Measurements from ENCODE around the gene ANO7.

- TF ChIP-seq CTCF (IDR thresholded peaks at IDR 0.05; ENCODE audit: control extremely low read depth in 1 of 3, insufficient read depth in 1 of 3, low read depth in 1 of 3, low read length in 3 of 3) (no peak), POLR2A (IDR thresholded peaks at IDR 0.05; ENCODE audit: control extremely low read depth in 1 of 2, low read depth in 2 of 2, low read length in 2 of 2) (no peak), SP1 (IDR thresholded peaks at IDR 0.05; ENCODE audit: low read depth, low read length) (no peak), POLR2AphosphoS5 (IDR thresholded peaks at IDR 0.05; ENCODE audit: low read depth, low read length) (no peak), KDM1A (IDR thresholded peaks at IDR 0.05; ENCODE audit: borderline replicate concordance, low read length) (no peak), RNF2 (IDR thresholded peaks at IDR 0.05; ENCODE audit: borderline replicate concordance, low read depth, low read length, missing control alignments, poor library complexity, severe bottlenecking) (no peak), EZH2 (IDR thresholded peaks at IDR 0.05; ENCODE audit: low read depth, low read length, severe bottlenecking) (no peak), BRCA1 (IDR thresholded peaks at IDR 0.05; ENCODE audit: low read depth, low read length) (no peak), KDM5A (IDR thresholded peaks at IDR 0.05; ENCODE audit: low read length) (0 out of 2 replicates have a peak, but pooled peaks have one; percentile 62), HDAC2 (IDR thresholded peaks at IDR 0.05; ENCODE audit: borderline replicate concordance in 1 of 2, low read depth in 2 of 2, low read length in 2 of 2) (no peak), ZNF274 (IDR thresholded peaks at IDR 0.05; ENCODE audit: borderline replicate concordance, extremely low read depth, low read length) (no peak), GTF2F1 (IDR thresholded peaks at IDR 0.05; ENCODE audit: borderline replicate concordance, low read depth, low read length) (no peak), ATF3 (IDR thresholded peaks at IDR 0.05; ENCODE audit: insufficient read depth, low read depth, low read length) (no peak)
- TF ChIP-seq, protein P1, sequence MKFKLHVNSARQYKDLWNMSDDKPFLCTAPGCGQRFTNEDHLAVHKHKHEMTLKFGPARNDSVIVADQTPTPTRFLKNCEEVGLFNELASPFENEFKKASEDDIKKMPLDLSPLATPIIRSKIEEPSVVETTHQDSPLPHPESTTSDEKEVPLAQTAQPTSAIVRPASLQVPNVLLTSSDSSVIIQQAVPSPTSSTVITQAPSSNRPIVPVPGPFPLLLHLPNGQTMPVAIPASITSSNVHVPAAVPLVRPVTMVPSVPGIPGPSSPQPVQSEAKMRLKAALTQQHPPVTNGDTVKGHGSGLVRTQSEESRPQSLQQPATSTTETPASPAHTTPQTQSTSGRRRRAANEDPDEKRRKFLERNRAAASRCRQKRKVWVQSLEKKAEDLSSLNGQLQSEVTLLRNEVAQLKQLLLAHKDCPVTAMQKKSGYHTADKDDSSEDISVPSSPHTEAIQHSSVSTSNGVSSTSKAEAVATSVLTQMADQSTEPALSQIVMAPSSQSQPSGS (IDR thresholded peaks at IDR 0.05; ENCODE audit: low read length), result no peak
These were observed 37.6 kb upstream of the ANO7 start for GRCh38 chr2:241150660-241151530.
